Ascending aorta (tissue), 2 donors: ENCODE results near the gene PGRMC2. TPM values are rescaled to one million over a fixed set of nuclear protein-coding genes. Genes with fewer than 3 reads are reported as not detected.
A peak's percentile ranks its signal among the peaks of the same experiment; 100 is the strongest.

Experiments used
- DNase-seq, 2 donors: peaks; one replicate each; pipeline ENCODE4 v3.0.0-alpha.2; 2019; ENCODE audit warnings: low spot score in 2 of 2
- H3K27ac ChIP-seq, 2 donors: fragments of 200-600 bp; sonication (generic); one replicate each; pipeline ENCODE4 v1.5.1; 2016 to 2017; ENCODE audit warnings: mild to moderate bottlenecking in 1 of 2
- H3K27me3 ChIP-seq: fragments of 200-600 bp; sonication (generic); one replicate; pipeline ENCODE4 v1.5.1; 2017
- H3K36me3 ChIP-seq, 2 donors: fragments of 200-600 bp; sonication (generic); one replicate each; pipeline ENCODE4 v1.5.1; 2016
- H3K4me1 ChIP-seq, 2 donors: fragments of 200-600 bp; sonication (generic); one replicate each; pipeline ENCODE4 v1.5.1; 2016 to 2017; ENCODE audit warnings: mild to moderate bottlenecking in 1 of 2
- H3K4me3 ChIP-seq, 2 donors: fragments of 200-600 bp; sonication (generic); one replicate each; pipeline ENCODE4 v1.5.1; 2016 to 2017; ENCODE audit warnings: mild to moderate bottlenecking in 1 of 2
- H3K9me3 ChIP-seq, 2 donors: fragments of 200-600 bp; sonication (generic); one replicate each; pipeline ENCODE4 v1.5.1; 2016
- CTCF ChIP-seq, 3 experiments: fragments of 200-600 bp in 2 of 3; fragments of 450-650 bp in 1 of 3; sonication (generic) in 2 of 3; IDR thresholded peaks; one replicate each; pipeline ENCODE4 v1.5.1; 2016 to 2019; ENCODE audit warnings: antibody characterized with exemption in 3 of 3, mild to moderate bottlenecking in 1 of 3, moderate library complexity in 1 of 3
- intact Hi-C: fragments of 100-400 bp; cut with DNase I; formaldehyde crosslinking; loops from one replicate; pipeline ENCODE4 v1.15.1; 2023
- total RNA-seq: library from RNA; depleted of rRNA; stranded (reverse); fragments of >200 nt; gene quantifications from one replicate; pipeline ENCODE4 v1.1.0, GENCODE V29; 2016

PGRMC2 gene
- total RNA-seq, 1 donor from 2014 or later = 16.5 TPM

GRCh38 chr4:128285085-128285997 is 2.3 kb downstream of the PGRMC2 start:
- TF ChIP-seq CTCF (IDR thresholded peaks at IDR 0.05) = no peak
- intact Hi-C loops = loop anchor here (5.0 to 10.0 kb wide), 6 partner anchors 167 to 807 kb away; partner anchors contain the start of genes HSPA4L and SCLT1
- Histone ChIP-seq H3K36me3 (no peaks in the 10 kb centered on the region), H3K27ac (peak overlapping the region in 1 of 2 donors; percentile 47), H3K4me1 (peaks cover 0 to 11% of the 10 kb centered on the region in 2 donors), H3K9me3 (no peaks in the 10 kb centered on the region), H3K27me3 (no peaks in the 10 kb centered on the region), H3K4me3 (peak overlapping the region; percentile 91 to 93)
- DNase-seq = no peak

GRCh38 chr4:128284317-128284716 is 3.3 kb downstream of the PGRMC2 start:
- no peak for TF ChIP-seq CTCF (IDR thresholded peaks at IDR 0.05)
- H3K27ac ChIP-seq = no peak overlapping the region
- no peaks in the 10 kb centered on the region for H3K27me3 ChIP-seq
- H3K4me1 ChIP-seq = peaks cover 0 to 11% of the 10 kb centered on the region in 2 donors
- intact Hi-C loops = loop anchor here (10.0 kb wide), 1 partner anchor 500 kb away; the partner anchor contains the start of gene HSPA4L
- no peak overlapping the region for H3K4me3 ChIP-seq
- DNase-seq = no peak
- no peaks in the 10 kb centered on the region for H3K9me3 ChIP-seq
- no peaks in the 10 kb centered on the region for H3K36me3 ChIP-seq

GRCh38 chr4:128283071-128283470 is 4.5 kb downstream of the PGRMC2 start:
- DNase-seq = no peak
- intact Hi-C loops = loop anchor here (10.0 kb wide), 1 partner anchor 498 kb away; the partner anchor contains the start of gene HSPA4L
- no peak overlapping the region for H3K4me3 ChIP-seq
- no peaks in the 10 kb centered on the region for H3K36me3 ChIP-seq
- no peaks in the 10 kb centered on the region for H3K9me3 ChIP-seq
- no peaks in the 10 kb centered on the region for H3K27me3 ChIP-seq
- TF ChIP-seq CTCF (IDR thresholded peaks at IDR 0.05) = no peak
- no peak overlapping the region for H3K27ac ChIP-seq
- peaks cover 0 to 6% of the 10 kb centered on the region in 2 donors for H3K4me1 ChIP-seq

GRCh38 chr4:128282516-128282915 is 5.1 kb downstream of the PGRMC2 start:
- no peaks in the 10 kb centered on the region for H3K9me3 ChIP-seq
- TF ChIP-seq CTCF (IDR thresholded peaks at IDR 0.05) = no peak
- H3K4me1 ChIP-seq = peaks cover 0 to 6% of the 10 kb centered on the region in 2 donors
- intact Hi-C loops = loop anchor here (10.0 kb wide), 1 partner anchor 498 kb away; the partner anchor contains the start of gene HSPA4L
- no peaks in the 10 kb centered on the region for H3K36me3 ChIP-seq
- H3K27ac ChIP-seq = no peak overlapping the region
- H3K27me3 ChIP-seq = no peaks in the 10 kb centered on the region
- no peak overlapping the region for H3K4me3 ChIP-seq
- DNase-seq = no peak

GRCh38 chr4:128281354-128281753 is 6.3 kb downstream of the PGRMC2 start:
- H3K27me3 ChIP-seq = no peaks in the 10 kb centered on the region
- no peak overlapping the region for H3K4me3 ChIP-seq
- H3K27ac ChIP-seq = no peak overlapping the region
- intact Hi-C loops = loop anchor here (10.0 kb wide), 1 partner anchor 497 kb away; the partner anchor contains the start of gene HSPA4L
- DNase-seq = no peak
- H3K4me1 ChIP-seq = peaks cover 0 to 6% of the 10 kb centered on the region in 2 donors
- TF ChIP-seq CTCF (IDR thresholded peaks at IDR 0.05) = no peak
- H3K9me3 ChIP-seq = no peaks in the 10 kb centered on the region
- no peaks in the 10 kb centered on the region for H3K36me3 ChIP-seq
